CD4-positive, alpha-beta T cell (primary cell): ENCODE results near the gene SULT1A2. TPM values are rescaled to one million over a fixed set of nuclear protein-coding genes. Genes with fewer than 3 reads are reported as not detected.
"Not testable (repeated sequence)": the region's sequence is repeated elsewhere in the genome, so short reads cannot be mapped to it uniquely, and the experiment has no call there.

Experiments
- ATAC-seq: fragments of 200-7000 bp; cut with Tn5 transposase; one replicate; pipeline ENCODE4 v1.10.0; 2022; ENCODE audit warnings: mild to moderate bottlenecking; ENCODE audit not compliant: poor library complexity
- CTCF ChIA-PET: fragments of 350-600 bp; sonication (Branson Sonifier 250); formaldehyde crosslinking; loops from one replicate; lab custom pipeline; 2021; ENCODE audit warnings: antibody characterized with exemption, inconsistent platforms; lab: Charles Lee
- POLR2A ChIA-PET: fragments of 350-600 bp; sonication (Branson Sonifier 250); formaldehyde crosslinking; loops from one replicate; lab custom pipeline; 2021; ENCODE audit warnings: antibody characterized with exemption, inconsistent platforms; lab: Charles Lee
- DNase-seq, 14 experiments: peaks; one replicate each; pipeline ENCODE4 v3.0.0-alpha.2; 2013 to 2020; ENCODE audit warnings: mixed read lengths in 2 of 14
- H3K27ac ChIP-seq, 2 donors: one replicate each; pipeline versions ENCODE4 v1.5.1 to v1.7.0; 2013; ENCODE audit warnings: low read length in 2 of 2, low read depth in 1 of 2, mild to moderate bottlenecking in 1 of 2
- H3K27me3 ChIP-seq, 2 experiments: 1 replicate in 1 of 2; 2 replicates in 1 of 2; pipeline versions ENCODE4 v1.6.1 to v1.7.0; 2013; ENCODE audit warnings: low read length in 2 of 2, control low read depth in 1 of 2, mild to moderate bottlenecking in 1 of 2, moderate library complexity in 1 of 2; ENCODE audit not compliant: insufficient read depth in 2 of 2, control insufficient read depth in 1 of 2
- H3K36me3 ChIP-seq: one replicate; pipeline ENCODE4 v1.6.1; 2013; ENCODE audit warnings: low read length, control low read depth; ENCODE audit not compliant: insufficient read depth
- H3K4me1 ChIP-seq: one replicate; pipeline ENCODE4 v1.6.1; 2013; ENCODE audit warnings: low read length, control low read depth; ENCODE audit not compliant: insufficient read depth
- H3K4me3 ChIP-seq: one replicate; pipeline ENCODE4 v1.5.1; 2013; ENCODE audit warnings: mild to moderate bottlenecking, low read length, moderate library complexity
- H3K9me3 ChIP-seq, 2 experiments: 1 replicate in 1 of 2; 2 replicates in 1 of 2; pipeline versions ENCODE4 v1.6.1 to v1.7.0; 2013; ENCODE audit warnings: low read length in 2 of 2, mild to moderate bottlenecking in 2 of 2, control low read depth in 1 of 2, moderate library complexity in 1 of 2; ENCODE audit not compliant: control insufficient read depth in 1 of 2, insufficient read depth in 1 of 2
- H3K27ac Mint-ChIP-seq: one replicate; pipeline ENCODE4 v1.8.0; 2020; ENCODE audit warnings: mixed read lengths
- H3K27me3 Mint-ChIP-seq: one replicate; pipeline ENCODE4 v1.8.0; 2021; ENCODE audit warnings: mixed read lengths
- H3K36me3 Mint-ChIP-seq: one replicate; pipeline ENCODE4 v1.8.0; 2021; ENCODE audit warnings: low read depth, mixed read lengths
- H3K4me1 Mint-ChIP-seq: one replicate; pipeline ENCODE4 v1.8.0; 2021; ENCODE audit warnings: low read depth, mixed read lengths
- H3K4me3 Mint-ChIP-seq: one replicate; pipeline ENCODE4 v1.8.0; 2020; ENCODE audit warnings: mild to moderate bottlenecking, mixed read lengths
- H3K9me3 Mint-ChIP-seq: one replicate; pipeline ENCODE4 v1.8.0; 2020; ENCODE audit warnings: mixed read lengths
- CTCF ChIP-seq: fragments of 200-600 bp; IDR thresholded peaks from one replicate; pipeline ENCODE4 v1.8.0; 2022; ENCODE audit warnings: antibody characterized with exemption, mild to moderate bottlenecking
- intact Hi-C, 2 experiments: fragments of 100-400 bp; cut with DNase I in 1 of 2; cut with micrococcal nuclease in 1 of 2; formaldehyde crosslinking; loops; one replicate each; pipeline versions ENCODE4 v1.15.1 to v1.9.0; 2023 to 2025; cut with DNase I, micrococcal nuclease
- total RNA-seq, 174 experiments: library from RNA in 2 of 174; stranded (reverse) in 2 of 174; gene quantifications; one replicate each; pipeline ENCODE4 v1.2.3 and lab custom pipeline; 2021 to 2026

The SULT1A2 gene
- total RNA-seq, 2 experiments from 2014 or later = 0.19 to 0.45 TPM

- intact Hi-C loops = no loop called here
- peak overlapping the region; percentile 83 for H3K4me3 Mint-ChIP-seq
- ChIA-PET CTCF (no interaction called here), POLR2A (interaction anchor here (0.6 to 1.3 kb wide), 7 partner anchors 13 to 1238 kb away, joined by 3 to 5 read pairs (median 3); partner anchors contain the start of genes ATXN2L, SGF29, SH2B1 and SULT1A1)
- Histone ChIP-seq H3K4me3 (peak overlapping the region; percentile 48), H3K4me1 (peaks cover 18% of the 10 kb centered on the region), H3K36me3 (peaks cover 4% of the 10 kb centered on the region), H3K27me3 (no peaks in the 10 kb centered on the region), H3K9me3 (no peaks in the 10 kb centered on the region), H3K27ac (no peak overlapping the region)
- DNase-seq (peak; percentile 45 to 81 (median 60)), ATAC-seq (peak; percentile 98)
- H3K4me1 Mint-ChIP-seq = peaks cover 22% of the 10 kb centered on the region
- H3K36me3 Mint-ChIP-seq = peaks cover 17% of the 10 kb centered on the region
- no peak for TF ChIP-seq CTCF
- H3K27ac Mint-ChIP-seq = peak overlapping the region; percentile 53
- H3K9me3 Mint-ChIP-seq = no peaks in the 10 kb centered on the region
- H3K27me3 Mint-ChIP-seq = no peaks in the 10 kb centered on the region
These were observed 26.4 kb upstream of the SULT1A2 start for GRCh38 chr16:28623172-28623711.

GRCh38 chr16:28622532-28623171, 25.8 kb upstream of the SULT1A2 start:
- H3K9me3 ChIP-seq, H3K36me3 ChIP-seq, intact Hi-C loops, H3K27me3 Mint-ChIP-seq, CTCF ChIA-PET, DNase-seq, ATAC-seq, H3K27me3 ChIP-seq, H3K27ac ChIP-seq, H3K9me3 Mint-ChIP-seq: not testable (repeated sequence)
- peaks cover 22% of the 10 kb centered on the region for H3K4me1 Mint-ChIP-seq
- peak overlapping the region; percentile 83 for H3K4me3 Mint-ChIP-seq
- peaks cover 17% of the 10 kb centered on the region for H3K36me3 Mint-ChIP-seq
- POLR2A ChIA-PET = interaction anchor here (0.6 to 1.3 kb wide), 5 partner anchors 12 to 241 kb away, joined by 3 to 5 read pairs (median 3); partner anchors contain the start of genes ATXN2L, SGF29, SH2B1 and SULT1A1
- peak overlapping the region; percentile 53 for H3K27ac Mint-ChIP-seq
- peaks cover 18% of the 10 kb centered on the region for H3K4me1 ChIP-seq
- H3K4me3 ChIP-seq = peak overlapping the region; percentile 48

GRCh38 chr16:28621481-28622155, 24.8 kb upstream of the SULT1A2 start:
- no peak overlapping the region for H3K27ac ChIP-seq
- H3K27ac Mint-ChIP-seq = peak overlapping the region; percentile 45
- no peak overlapping the region for H3K4me3 ChIP-seq
- TF ChIP-seq CTCF = no peak
- H3K36me3 ChIP-seq = peaks cover 4% of the 10 kb centered on the region
- no peaks in the 10 kb centered on the region for H3K9me3 ChIP-seq
- H3K4me3 Mint-ChIP-seq = peak overlapping the region; percentile 74
- no peaks in the 10 kb centered on the region for H3K27me3 ChIP-seq
- POLR2A ChIA-PET = no interaction called here
- H3K4me1 Mint-ChIP-seq = peaks cover 22% of the 10 kb centered on the region
- H3K4me1 ChIP-seq = peaks cover 18% of the 10 kb centered on the region
- no peaks in the 10 kb centered on the region for H3K27me3 Mint-ChIP-seq
- intact Hi-C loops = no loop called here
- peaks cover 22% of the 10 kb centered on the region for H3K36me3 Mint-ChIP-seq
- DNase-seq (peak in 1 of 14 experiments; percentile 7), ATAC-seq (no peak)
- CTCF ChIA-PET = interaction anchor here (0.6 kb wide), 1 partner anchor 15 kb away, joined by 3 read pairs; no protein-coding TSS in a partner anchor
- no peaks in the 10 kb centered on the region for H3K9me3 Mint-ChIP-seq

GRCh38 chr16:28620316-28620715, 23.5 kb upstream of the SULT1A2 start:
- POLR2A ChIA-PET, H3K27me3 ChIP-seq, H3K9me3 ChIP-seq, intact Hi-C loops, H3K9me3 Mint-ChIP-seq, ATAC-seq, DNase-seq, H3K27ac Mint-ChIP-seq, CTCF ChIA-PET, H3K27me3 Mint-ChIP-seq, H3K4me3 Mint-ChIP-seq, H3K36me3 ChIP-seq, H3K4me3 ChIP-seq, H3K27ac ChIP-seq: not testable (repeated sequence)
- peaks cover 22% of the 10 kb centered on the region for H3K4me1 Mint-ChIP-seq
- peaks cover 18% of the 10 kb centered on the region for H3K4me1 ChIP-seq
- H3K36me3 Mint-ChIP-seq = peaks cover 22% of the 10 kb centered on the region
